Muscle of back (tissue), 11 donors: ENCODE data around the gene KCNH8. TPM values are rescaled to one million over a fixed set of nuclear protein-coding genes. Genes with fewer than 3 reads are reported as not detected.

ENCODE experiments used
- DNase-seq, 3 donors: peaks; one replicate each; pipeline versions ENCODE4 v3.0.0 to v3.0.0-alpha.2; 2013
- polyA plus RNA-seq, 10 donors: library from polyadenylated mRNA; unstranded; fragments of 120-200 nt; gene quantifications; one replicate each; pipeline ENCODE4 v1.2.1, GENCODE V29; 2013; ENCODE audit not compliant: insufficient read length in 10 of 10

KCNH8 gene
- polyA plus RNA-seq, 10 donors, result 0.08 to 0.70 (median 0.12) TPM

GRCh38 chr3:19364148-19364547 lies 215.8 kb downstream of the KCNH8 start:
- DNase-seq, result no peak

GRCh38 chr3:19365471-19365870 lies 217.2 kb downstream of the KCNH8 start:
- no peak for DNase-seq

- no peak for DNase-seq
Observed at GRCh38 chr3:19384868-19385267, 236.6 kb downstream of the KCNH8 start.

- DNase-seq, result no peak
Observed at GRCh38 chr3:19392150-19392549, 243.8 kb downstream of the KCNH8 start.

GRCh38 chr3:19394946-19395345 lies 246.6 kb downstream of the KCNH8 start:
- DNase-seq, result no peak

- no peak for DNase-seq
Observed at GRCh38 chr3:19396726-19397125, 248.4 kb downstream of the KCNH8 start.

GRCh38 chr3:19399356-19399755 lies 251.0 kb downstream of the KCNH8 start:
- DNase-seq, result no peak

GRCh38 chr3:19399836-19400235 lies 251.5 kb downstream of the KCNH8 start:
- no peak for DNase-seq

- DNase-seq, result no peak
Observed at GRCh38 chr3:19420159-19420558, 271.8 kb downstream of the KCNH8 start.

GRCh38 chr3:19425825-19426224 lies 277.5 kb downstream of the KCNH8 start:
- DNase-seq, result no peak

GRCh38 chr3:19427422-19428149 lies 279.3 kb downstream of the KCNH8 start:
- DNase-seq, result no peak

GRCh38 chr3:19428729-19429128 lies 280.4 kb downstream of the KCNH8 start:
- DNase-seq, result no peak

- peak in 1 of 3 donors; percentile 1 for DNase-seq
Observed at GRCh38 chr3:19432669-19433068, 284.4 kb downstream of the KCNH8 start.

GRCh38 chr3:19436746-19437145 lies 288.4 kb downstream of the KCNH8 start:
- DNase-seq, result no peak

- DNase-seq, result no peak
Observed at GRCh38 chr3:19439944-19440343, 291.6 kb downstream of the KCNH8 start.

GRCh38 chr3:19446138-19446537 lies 297.8 kb downstream of the KCNH8 start:
- no peak for DNase-seq

- no peak for DNase-seq
Observed at GRCh38 chr3:19446687-19447086, 298.4 kb downstream of the KCNH8 start.

- no peak for DNase-seq
Observed at GRCh38 chr3:19455546-19455945, 307.2 kb downstream of the KCNH8 start.

- DNase-seq, result no peak
Observed at GRCh38 chr3:19456738-19457137, 308.4 kb downstream of the KCNH8 start.

- DNase-seq, result no peak
Observed at GRCh38 chr3:19457449-19457848, 309.1 kb downstream of the KCNH8 start.

- no peak for DNase-seq
Observed at GRCh38 chr3:19467761-19468160, 319.5 kb downstream of the KCNH8 start.

- no peak for DNase-seq
Observed at GRCh38 chr3:19471138-19471537, 322.8 kb downstream of the KCNH8 start.

- no peak for DNase-seq
Observed at GRCh38 chr3:19473971-19474580, 325.8 kb downstream of the KCNH8 start.

- no peak for DNase-seq
Observed at GRCh38 chr3:19476281-19476680, 328.0 kb downstream of the KCNH8 start.
